CD4-positive, alpha-beta T cell (primary cell): ENCODE measurements around the gene FILIP1. TPM values are rescaled to one million over a fixed set of nuclear protein-coding genes. Genes with fewer than 3 reads are reported as not detected.

Experiments used
- ATAC-seq: fragments of 200-7000 bp; cut with Tn5 transposase; one replicate; pipeline ENCODE4 v1.10.0; 2022; ENCODE audit warnings: mild to moderate bottlenecking; ENCODE audit not compliant: poor library complexity
- CTCF ChIA-PET: fragments of 350-600 bp; sonication (Branson Sonifier 250); formaldehyde crosslinking; loops from one replicate; lab custom pipeline; 2021; ENCODE audit warnings: antibody characterized with exemption, inconsistent platforms; lab: Charles Lee
- POLR2A ChIA-PET: fragments of 350-600 bp; sonication (Branson Sonifier 250); formaldehyde crosslinking; loops from one replicate; lab custom pipeline; 2021; ENCODE audit warnings: antibody characterized with exemption, inconsistent platforms; lab: Charles Lee
- DNase-seq, 14 experiments: peaks; one replicate each; pipeline ENCODE4 v3.0.0-alpha.2; 2013 to 2020; ENCODE audit warnings: mixed read lengths in 2 of 14
- H3K27ac ChIP-seq, 2 donors: one replicate each; pipeline versions ENCODE4 v1.5.1 to v1.7.0; 2013; ENCODE audit warnings: low read length in 2 of 2, low read depth in 1 of 2, mild to moderate bottlenecking in 1 of 2
- H3K27me3 ChIP-seq, 2 experiments: 1 replicate in 1 of 2; 2 replicates in 1 of 2; pipeline versions ENCODE4 v1.6.1 to v1.7.0; 2013; ENCODE audit warnings: low read length in 2 of 2, control low read depth in 1 of 2, mild to moderate bottlenecking in 1 of 2, moderate library complexity in 1 of 2; ENCODE audit not compliant: insufficient read depth in 2 of 2, control insufficient read depth in 1 of 2
- H3K36me3 ChIP-seq: one replicate; pipeline ENCODE4 v1.6.1; 2013; ENCODE audit warnings: low read length, control low read depth; ENCODE audit not compliant: insufficient read depth
- H3K4me1 ChIP-seq: one replicate; pipeline ENCODE4 v1.6.1; 2013; ENCODE audit warnings: low read length, control low read depth; ENCODE audit not compliant: insufficient read depth
- H3K4me3 ChIP-seq: one replicate; pipeline ENCODE4 v1.5.1; 2013; ENCODE audit warnings: mild to moderate bottlenecking, low read length, moderate library complexity
- H3K9me3 ChIP-seq, 2 experiments: 1 replicate in 1 of 2; 2 replicates in 1 of 2; pipeline versions ENCODE4 v1.6.1 to v1.7.0; 2013; ENCODE audit warnings: low read length in 2 of 2, mild to moderate bottlenecking in 2 of 2, control low read depth in 1 of 2, moderate library complexity in 1 of 2; ENCODE audit not compliant: control insufficient read depth in 1 of 2, insufficient read depth in 1 of 2
- H3K27ac Mint-ChIP-seq: one replicate; pipeline ENCODE4 v1.8.0; 2020; ENCODE audit warnings: mixed read lengths
- H3K27me3 Mint-ChIP-seq: one replicate; pipeline ENCODE4 v1.8.0; 2021; ENCODE audit warnings: mixed read lengths
- H3K36me3 Mint-ChIP-seq: one replicate; pipeline ENCODE4 v1.8.0; 2021; ENCODE audit warnings: low read depth, mixed read lengths
- H3K4me1 Mint-ChIP-seq: one replicate; pipeline ENCODE4 v1.8.0; 2021; ENCODE audit warnings: low read depth, mixed read lengths
- H3K4me3 Mint-ChIP-seq: one replicate; pipeline ENCODE4 v1.8.0; 2020; ENCODE audit warnings: mild to moderate bottlenecking, mixed read lengths
- H3K9me3 Mint-ChIP-seq: one replicate; pipeline ENCODE4 v1.8.0; 2020; ENCODE audit warnings: mixed read lengths
- intact Hi-C, 2 experiments: fragments of 100-400 bp; cut with DNase I in 1 of 2; cut with micrococcal nuclease in 1 of 2; formaldehyde crosslinking; loops; one replicate each; pipeline versions ENCODE4 v1.15.1 to v1.9.0; 2023 to 2025; cut with DNase I, micrococcal nuclease
- total RNA-seq, 174 experiments: library from RNA in 2 of 174; stranded (reverse) in 2 of 174; gene quantifications; one replicate each; pipeline ENCODE4 v1.2.3 and lab custom pipeline; 2021 to 2026
- TF ChIP-seq, protein P1 (sequence below): fragments of 200-600 bp; IDR thresholded peaks from one replicate; pipeline ENCODE4 v1.8.0; 2022; ENCODE audit warnings: antibody characterized with exemption, mild to moderate bottlenecking

FILIP1 gene
- total RNA-seq, 2 experiments from 2014 or later = 0.06 TPM; not detected in 1

DNA sequence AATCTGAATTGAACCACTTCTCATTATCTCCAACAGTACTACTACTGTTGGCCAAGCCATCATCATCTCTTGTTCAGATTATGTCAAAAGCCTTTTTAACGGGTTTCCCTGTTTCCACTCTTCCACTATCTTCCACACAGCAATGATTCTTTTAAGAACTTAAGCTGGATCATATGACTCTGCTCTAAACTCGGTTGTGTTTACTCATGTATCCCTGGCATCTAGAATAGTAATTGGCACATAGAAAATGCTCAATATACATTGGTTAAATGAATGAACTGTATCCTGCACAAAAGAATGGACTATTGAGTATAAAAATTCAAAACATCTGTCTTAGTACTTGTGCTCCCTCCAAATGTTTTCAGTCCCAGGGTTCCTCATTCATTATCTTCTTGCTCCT is 247.2 kb downstream of the FILIP1 start:
- no peaks in the 10 kb centered on the region for H3K9me3 ChIP-seq
- no peak for DNase-seq
- H3K4me3 ChIP-seq = no peak overlapping the region
- Mint-ChIP-seq H3K36me3 (peaks cover 16% of the 10 kb centered on the region), H3K27ac (no peak overlapping the region), H3K4me3 (peak overlapping the region; percentile 8), H3K27me3 (peaks cover 17% of the 10 kb centered on the region), H3K9me3 (no peaks in the 10 kb centered on the region), H3K4me1 (peaks cover 21% of the 10 kb centered on the region)
- intact Hi-C loops = loop anchor here in 1 of 2 experiments (10.0 kb wide), 2 partner anchors 1592 to 1782 kb away; partner anchors contain the start of genes MTO1 and SLC17A5
- H3K27ac ChIP-seq = no peak overlapping the region
- POLR2A ChIA-PET = no interaction called here
- peaks cover 20% of the 10 kb centered on the region for H3K4me1 ChIP-seq
- H3K27me3 ChIP-seq = no peaks in the 10 kb centered on the region
- H3K36me3 ChIP-seq = peaks cover under 1% of the 10 kb centered on the region
- CTCF ChIA-PET = no interaction called here
- TF ChIP-seq, protein P1, sequence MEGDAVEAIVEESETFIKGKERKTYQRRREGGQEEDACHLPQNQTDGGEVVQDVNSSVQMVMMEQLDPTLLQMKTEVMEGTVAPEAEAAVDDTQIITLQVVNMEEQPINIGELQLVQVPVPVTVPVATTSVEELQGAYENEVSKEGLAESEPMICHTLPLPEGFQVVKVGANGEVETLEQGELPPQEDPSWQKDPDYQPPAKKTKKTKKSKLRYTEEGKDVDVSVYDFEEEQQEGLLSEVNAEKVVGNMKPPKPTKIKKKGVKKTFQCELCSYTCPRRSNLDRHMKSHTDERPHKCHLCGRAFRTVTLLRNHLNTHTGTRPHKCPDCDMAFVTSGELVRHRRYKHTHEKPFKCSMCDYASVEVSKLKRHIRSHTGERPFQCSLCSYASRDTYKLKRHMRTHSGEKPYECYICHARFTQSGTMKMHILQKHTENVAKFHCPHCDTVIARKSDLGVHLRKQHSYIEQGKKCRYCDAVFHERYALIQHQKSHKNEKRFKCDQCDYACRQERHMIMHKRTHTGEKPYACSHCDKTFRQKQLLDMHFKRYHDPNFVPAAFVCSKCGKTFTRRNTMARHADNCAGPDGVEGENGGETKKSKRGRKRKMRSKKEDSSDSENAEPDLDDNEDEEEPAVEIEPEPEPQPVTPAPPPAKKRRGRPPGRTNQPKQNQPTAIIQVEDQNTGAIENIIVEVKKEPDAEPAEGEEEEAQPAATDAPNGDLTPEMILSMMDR = no peak
- ATAC-seq = no peak

DNA sequence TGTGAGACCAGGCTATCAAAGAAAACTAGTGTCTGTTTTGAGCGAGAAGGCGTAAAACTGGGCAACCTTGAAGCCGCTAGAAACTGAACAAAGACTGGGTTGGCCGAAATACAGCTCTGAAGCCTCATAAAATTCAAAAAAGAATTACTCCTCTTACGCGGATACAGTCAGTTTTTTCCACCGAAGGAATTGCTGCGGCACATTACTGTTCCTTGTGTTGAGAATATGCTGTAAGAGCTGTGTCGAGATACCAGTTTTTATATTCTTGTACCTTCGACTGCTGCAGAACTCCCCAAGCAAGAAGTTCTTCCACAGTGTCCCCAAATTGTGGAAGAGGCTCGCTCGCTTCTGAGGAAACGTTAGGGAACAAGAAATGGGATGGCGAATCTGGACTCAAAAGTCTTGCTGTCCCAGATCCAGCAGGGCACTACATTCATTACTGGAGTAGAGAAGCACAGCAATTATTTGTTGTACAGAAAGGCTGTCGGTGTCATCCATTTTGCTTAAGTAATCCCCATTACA is 249.5 kb downstream of the FILIP1 start:
- DNase-seq = no peak
- peaks cover 37% of the 10 kb centered on the region for H3K36me3 Mint-ChIP-seq
- H3K27me3 Mint-ChIP-seq = peaks cover 17% of the 10 kb centered on the region
- H3K4me1 Mint-ChIP-seq = peaks cover 40% of the 10 kb centered on the region
- H3K4me3 Mint-ChIP-seq = peak overlapping the region; percentile 99
- Histone ChIP-seq H3K27ac (peak overlapping the region; percentile 87 to 97), H3K4me1 (peaks cover 24% of the 10 kb centered on the region), H3K36me3 (peaks cover 18% of the 10 kb centered on the region), H3K4me3 (peak overlapping the region; percentile 88), H3K27me3 (no peaks in the 10 kb centered on the region), H3K9me3 (no peaks in the 10 kb centered on the region)
- TF ChIP-seq, protein P1 = no peak
- intact Hi-C loops = loop anchor here in 1 of 2 experiments (2.0 to 10.0 kb wide), 4 partner anchors 41 to 1779 kb away; partner anchors contain the start of genes MTO1, SENP6, SLC17A5 and TMEM30A
- no peaks in the 10 kb centered on the region for H3K9me3 Mint-ChIP-seq
- ATAC-seq = no peak
- POLR2A ChIA-PET = interaction anchor here (0.8 to 2.9 kb wide), 13 partner anchors 11 to 1723 kb away, joined by 3 to 61 read pairs (median 4); partner anchors contain the start of genes EEF1A1, SENP6 and TMEM30A
- CTCF ChIA-PET = interaction anchor here (1.4 kb wide), 2 partner anchors 41 to 53 kb away, joined by 3 read pairs; no protein-coding TSS in a partner anchor
- peak overlapping the region; percentile 95 for H3K27ac Mint-ChIP-seq

DNA sequence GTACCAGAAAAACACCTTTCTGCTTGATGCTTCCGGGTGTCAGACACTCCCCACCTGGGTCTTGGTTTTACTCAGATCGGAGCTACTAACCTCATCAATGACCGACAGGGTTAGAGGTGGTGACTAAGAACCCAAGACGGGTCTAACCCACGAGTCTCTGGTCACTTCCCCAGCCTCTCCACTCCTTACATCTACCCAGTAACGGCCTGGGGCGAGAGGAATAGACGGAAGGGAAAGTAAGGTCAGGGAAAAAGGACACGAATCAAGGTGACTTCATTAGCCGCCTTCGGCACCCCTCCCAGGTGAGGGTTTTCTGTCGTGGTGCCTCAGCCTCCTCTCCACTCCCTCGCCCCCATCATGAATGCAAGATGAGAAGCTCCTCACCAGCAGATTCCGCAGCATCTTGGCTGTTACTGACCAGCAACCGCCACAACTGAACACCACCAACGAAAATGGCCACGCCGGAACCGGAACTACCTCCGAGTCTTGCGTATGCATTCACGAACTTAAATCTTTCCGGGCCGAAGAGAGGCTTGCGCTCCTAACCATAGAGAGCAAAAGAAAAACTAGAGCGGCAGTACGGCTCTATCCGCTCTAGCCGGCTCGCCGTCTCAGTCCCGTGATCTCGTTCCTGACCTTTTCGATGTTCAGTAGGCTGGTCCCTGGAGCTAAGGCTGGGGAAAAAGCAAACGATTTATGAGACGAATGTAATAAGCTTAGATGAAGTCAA is 250.1 kb downstream of the FILIP1 start, which contains the start of gene COX7A2:
Gene COX7A2 (minus strand): TSS at position 469 of the 730 bp plus-strand sequence. CDS start 67 bp downstream, at position 402.
- peaks cover 40% of the 10 kb centered on the region for H3K4me1 Mint-ChIP-seq
- intact Hi-C loops = loop anchor here (1.0 to 10.0 kb wide), 5 partner anchors 41 to 1779 kb away; partner anchors contain the start of genes MTO1 (in 1 of the 2), SENP6 (in 1 of the 2), SLC17A5 (in 1 of the 2) and TMEM30A (in 1 of the 2)
- H3K36me3 ChIP-seq = peaks cover 23% of the 10 kb centered on the region
- H3K4me1 ChIP-seq = peaks cover 24% of the 10 kb centered on the region
- H3K27ac Mint-ChIP-seq = peak within 1 kb of the TSS; percentile 95
- DNase-seq (peak; percentile 73 to 96 (median 78)), ATAC-seq (peak; percentile 95)
- TF ChIP-seq, protein P1 = no peak
- peaks cover 17% of the 10 kb centered on the region for H3K27me3 Mint-ChIP-seq
- no peaks in the 10 kb centered on the region for H3K9me3 Mint-ChIP-seq
- CTCF ChIA-PET = interaction anchor here (1.0 to 1.4 kb wide), 4 partner anchors 14 to 54 kb away, joined by 3 to 4 read pairs (median 4); no protein-coding TSS in a partner anchor
- peak within 1 kb of the TSS; percentile 99 for H3K4me3 Mint-ChIP-seq
- H3K36me3 Mint-ChIP-seq = peaks cover 42% of the 10 kb centered on the region
- peak within 1 kb of the TSS; percentile 87 to 97 for H3K27ac ChIP-seq
- no peaks in the 10 kb centered on the region for H3K9me3 ChIP-seq
- peak within 1 kb of the TSS; percentile 88 for H3K4me3 ChIP-seq
- POLR2A ChIA-PET = interaction anchor here (0.7 to 2.9 kb wide), 16 partner anchors 12 to 1723 kb away, joined by 3 to 61 read pairs (median 4); partner anchors contain the start of genes EEF1A1, SENP6 and TMEM30A
- no peaks in the 10 kb centered on the region for H3K27me3 ChIP-seq
